Urinary bladder (tissue), 4 donors: ENCODE measurements around the gene ALOXE3. TPM values are rescaled to one million over a fixed set of nuclear protein-coding genes. Genes with fewer than 3 reads are reported as not detected.
"Not testable (repeated sequence)": the region's sequence is repeated elsewhere in the genome, so short reads cannot be mapped to it uniquely, and the experiment has no call there.

Experiments used
- DNase-seq: peaks from one replicate; pipeline ENCODE4 v3.0.0-alpha.2; 2015; ENCODE audit errors: extremely low spot score
- H3K27ac ChIP-seq: one replicate; pipeline ENCODE4 v1.5.1; 2013; ENCODE audit warnings: low read depth, mild to moderate bottlenecking, moderate library complexity
- H3K36me3 ChIP-seq: one replicate; pipeline ENCODE4 v1.6.1; 2013; ENCODE audit warnings: mild to moderate bottlenecking, moderate library complexity; ENCODE audit not compliant: insufficient read depth
- H3K4me1 ChIP-seq: one replicate; pipeline ENCODE4 v1.6.1; 2013; ENCODE audit warnings: mild to moderate bottlenecking, moderate library complexity; ENCODE audit not compliant: insufficient read depth
- H3K4me3 ChIP-seq: one replicate; pipeline ENCODE4 v1.5.1; 2013; ENCODE audit warnings: low read depth, low read length
- WGBS: extraction: QIAGEN DNeasy Blood & Tissue Kit; methylation state at CpG from one replicate; pipeline ENCODE4 v1.1.7; 2013; 5-methylcytosine and 5-hydroxymethylcytosine counted together
- polyA plus RNA-seq: library from polyadenylated mRNA; stranded (reverse); fragments of 200-250 nt; gene quantifications from one replicate; pipeline ENCODE4 v1.2.3, GENCODE V29; 2013
- total RNA-seq: library from RNA; depleted of rRNA; stranded (reverse); fragments of >200 nt; gene quantifications from one replicate; pipeline ENCODE4 v1.2.3, GENCODE V29; 2014
- donor health status: healthy with polysubstance abuse.
- donor health status: healthy.

The ALOXE3 gene
- total and polyA plus RNA-seq, 2 donors: not detected

DNA sequence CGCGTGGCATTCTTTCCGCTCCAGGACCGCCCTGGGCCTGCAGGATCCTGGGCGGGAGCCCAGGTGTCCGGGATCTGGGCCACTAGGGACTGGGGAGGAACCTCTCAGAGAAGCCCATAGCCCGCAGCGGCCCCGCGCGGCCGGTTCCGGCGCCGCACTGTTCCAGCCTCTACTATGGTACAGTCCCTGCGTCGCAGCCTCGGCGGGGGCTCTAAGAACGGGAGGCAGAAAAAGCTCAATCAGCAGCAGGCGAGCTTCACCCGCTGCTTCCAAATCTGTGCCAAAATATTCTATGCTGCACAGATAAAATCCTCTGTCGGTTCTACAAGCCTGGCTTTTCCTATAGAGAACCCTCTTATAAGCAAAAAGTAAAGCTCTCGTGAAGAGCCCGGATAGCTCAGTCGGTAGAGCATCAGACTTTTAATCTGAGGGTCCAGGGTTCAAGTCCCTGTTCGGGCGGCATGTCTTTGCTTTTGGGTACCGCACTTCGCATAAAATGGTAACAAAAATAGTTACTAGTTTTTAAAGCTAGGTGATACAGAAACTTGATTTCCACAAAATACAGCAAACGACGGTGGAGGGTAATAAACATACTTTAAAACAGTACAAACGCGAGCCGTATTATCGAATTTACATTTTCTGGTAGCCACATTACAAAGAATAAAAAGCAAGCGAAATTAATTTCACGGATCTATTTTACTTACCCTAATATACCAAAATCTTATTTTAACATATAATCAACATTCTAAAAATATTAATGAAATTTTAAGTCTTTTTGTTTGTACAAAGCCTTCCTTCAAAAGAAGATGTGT lies 661 bp upstream of the ALOXE3 start:
- no peaks in the 10 kb centered on the region for H3K36me3 ChIP-seq
- peak overlapping the region; percentile 42 for H3K4me3 ChIP-seq
- DNase-seq: peak; percentile 89
- no peaks in the 10 kb centered on the region for H3K4me1 ChIP-seq
- under 1% methylated on average over 38 of the region's 38 CpGs for WGBS
- peak overlapping the region; percentile 70 for H3K27ac ChIP-seq

DNA sequence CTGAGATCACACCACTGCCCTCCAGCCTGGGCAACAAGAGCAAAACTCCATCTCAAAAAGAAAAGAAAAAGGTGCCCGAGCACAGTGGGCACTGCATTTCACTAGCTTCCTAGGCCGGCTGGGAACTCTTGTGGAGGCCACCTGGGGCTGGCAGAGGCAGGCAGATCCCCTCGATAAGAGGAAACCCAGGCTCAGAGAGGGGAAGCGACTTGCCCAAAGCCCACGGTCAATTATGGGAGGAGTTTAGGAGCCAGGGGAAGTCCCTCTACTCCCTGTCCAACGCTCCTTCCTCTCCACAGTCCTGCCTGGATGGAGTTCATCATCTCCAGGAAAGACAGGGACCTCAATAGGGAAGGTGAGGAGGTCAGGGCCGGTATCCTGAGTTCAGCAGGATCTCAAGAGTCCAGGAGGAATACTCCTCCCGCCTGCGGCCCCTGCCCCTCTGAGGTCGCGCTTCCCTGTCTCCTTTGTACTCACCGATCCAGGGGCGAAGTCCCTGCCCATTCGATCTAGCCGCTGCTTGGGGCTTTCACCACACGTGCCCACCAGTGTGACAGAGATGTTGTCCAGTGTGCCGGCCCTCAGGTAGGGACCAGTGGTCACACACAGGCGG lies 841 bp downstream of the ALOXE3 start:
- H3K4me1 ChIP-seq: no peaks in the 10 kb centered on the region
- no peak for DNase-seq
- H3K4me3 ChIP-seq: no peak overlapping the region
- no peaks in the 10 kb centered on the region for H3K36me3 ChIP-seq
- no peak overlapping the region for H3K27ac ChIP-seq
- WGBS: 8% methylated on average over 18 of the region's 18 CpGs

DNA sequence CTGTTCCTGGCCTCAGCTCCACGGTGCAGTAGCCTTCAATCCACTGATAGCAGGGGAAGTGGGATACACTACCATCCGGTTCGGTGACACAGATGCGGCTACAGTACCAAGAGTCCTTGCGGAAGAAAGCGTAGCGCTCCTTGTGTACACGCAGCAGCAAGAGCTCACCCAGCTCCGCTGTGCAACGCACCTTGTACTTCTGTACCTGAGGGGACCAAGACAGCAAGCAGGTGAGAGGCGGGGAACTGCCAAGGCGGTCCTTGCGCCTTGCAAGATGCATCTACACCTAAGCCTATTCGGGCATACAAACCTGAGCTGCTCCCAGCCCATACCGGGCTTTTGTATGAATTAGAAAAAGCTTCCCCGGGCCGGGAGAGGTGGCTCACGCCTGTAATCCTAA lies 1.5 kb downstream of the ALOXE3 start:
- no peak for DNase-seq
- no peak overlapping the region for H3K4me3 ChIP-seq
- H3K36me3 ChIP-seq: no peaks in the 10 kb centered on the region
- no peaks in the 10 kb centered on the region for H3K4me1 ChIP-seq
- H3K27ac ChIP-seq: no peak overlapping the region
- 53% methylated on average over 18 of the region's 18 CpGs for WGBS

DNA sequence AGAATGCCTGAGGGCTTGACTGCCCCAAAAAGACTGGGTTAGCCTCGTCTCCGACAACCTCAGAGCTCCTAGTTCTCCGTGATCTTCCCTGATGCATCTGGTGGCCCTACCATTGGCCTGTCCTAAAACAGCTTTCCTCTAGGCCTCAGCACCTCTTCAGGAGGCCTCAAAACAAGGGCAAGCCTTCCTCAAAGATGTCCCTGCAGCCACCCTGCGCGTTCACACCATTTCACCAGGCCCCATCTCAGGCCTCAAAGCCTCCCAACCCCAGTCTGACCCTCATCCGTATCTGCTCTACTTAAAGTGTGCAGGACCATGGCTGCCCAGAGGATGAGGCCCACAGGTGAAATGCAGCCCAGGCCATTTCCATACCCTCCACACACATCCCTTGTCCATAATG lies 7.4 kb downstream of the ALOXE3 start:
- no peak for DNase-seq
- no peaks in the 10 kb centered on the region for H3K4me1 ChIP-seq
- H3K4me3 ChIP-seq: no peak overlapping the region
- 94% methylated on average over 6 of the region's 6 CpGs for WGBS
- H3K27ac ChIP-seq: no peak overlapping the region
- no peaks in the 10 kb centered on the region for H3K36me3 ChIP-seq

DNA sequence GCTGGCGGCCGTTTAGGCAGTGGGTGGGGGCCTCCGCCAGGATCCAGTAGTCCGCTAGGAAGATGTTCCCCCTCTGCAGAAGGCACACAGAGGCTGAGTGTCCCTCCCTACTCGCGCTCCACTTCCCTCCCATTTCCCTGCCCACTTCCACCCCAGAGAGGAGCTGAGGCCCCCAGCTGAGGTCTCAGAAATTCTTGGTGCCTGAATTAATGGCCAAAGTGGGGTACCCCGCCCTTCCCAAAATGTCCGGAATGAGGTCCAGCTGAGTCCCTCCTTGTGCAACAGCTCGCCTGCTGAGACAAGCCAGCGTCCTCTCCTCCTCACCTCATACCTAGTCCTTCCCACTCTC lies 7.9 kb downstream of the ALOXE3 start:
- Histone ChIP-seq H3K4me1 (no peaks in the 10 kb centered on the region), H3K27ac (no peak overlapping the region), H3K36me3 (no peaks in the 10 kb centered on the region), H3K4me3 (no peak overlapping the region)
- 23% methylated on average over 10 of the region's 10 CpGs for WGBS
- no peak for DNase-seq

DNA sequence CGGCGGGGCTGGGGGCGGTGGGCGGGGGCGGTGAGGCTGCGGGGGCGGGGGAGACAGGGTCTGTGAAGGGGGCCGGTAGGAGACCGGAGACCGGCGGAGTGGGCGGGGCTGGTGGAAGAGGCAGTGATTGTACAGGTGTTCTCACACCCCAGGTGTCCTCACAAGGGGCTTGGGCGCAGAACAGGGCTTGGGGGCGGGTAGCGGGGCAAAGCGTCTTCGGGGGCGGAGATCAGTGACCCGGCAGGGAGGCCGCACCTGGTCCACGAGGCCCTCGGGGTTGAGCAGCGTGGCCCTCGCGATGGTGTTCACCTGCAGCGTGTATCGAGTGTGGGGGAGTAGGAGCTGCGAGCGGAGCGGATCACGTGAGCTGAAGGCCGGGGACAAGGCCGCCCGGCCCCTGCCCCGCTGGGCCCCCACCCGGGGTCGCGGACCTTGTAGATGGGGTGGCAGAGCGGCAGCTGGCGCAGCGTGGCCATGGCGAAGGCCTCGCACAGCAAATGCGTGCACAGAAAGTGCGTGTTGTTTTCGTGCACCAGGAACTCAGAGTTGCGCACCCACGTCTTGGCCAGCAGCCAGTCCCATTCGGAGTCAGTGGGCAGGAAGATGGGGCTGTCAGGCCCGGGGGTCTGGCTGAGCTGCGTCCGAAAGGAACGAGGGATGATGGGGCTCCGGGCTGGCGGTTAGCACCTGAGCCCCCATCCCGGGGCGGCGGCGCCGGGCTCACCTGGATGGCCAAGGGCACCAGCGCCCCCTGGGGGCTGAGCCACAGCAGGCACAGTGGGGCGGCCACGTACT lies 8.5 kb downstream of the ALOXE3 start:
- no peak overlapping the region for H3K4me3 ChIP-seq
- no peaks in the 10 kb centered on the region for H3K36me3 ChIP-seq
- 10% methylated on average over 63 of the region's 63 CpGs for WGBS
- DNase-seq: no peak
- H3K4me1 ChIP-seq: no peaks in the 10 kb centered on the region
- H3K27ac ChIP-seq: no peak overlapping the region

DNA sequence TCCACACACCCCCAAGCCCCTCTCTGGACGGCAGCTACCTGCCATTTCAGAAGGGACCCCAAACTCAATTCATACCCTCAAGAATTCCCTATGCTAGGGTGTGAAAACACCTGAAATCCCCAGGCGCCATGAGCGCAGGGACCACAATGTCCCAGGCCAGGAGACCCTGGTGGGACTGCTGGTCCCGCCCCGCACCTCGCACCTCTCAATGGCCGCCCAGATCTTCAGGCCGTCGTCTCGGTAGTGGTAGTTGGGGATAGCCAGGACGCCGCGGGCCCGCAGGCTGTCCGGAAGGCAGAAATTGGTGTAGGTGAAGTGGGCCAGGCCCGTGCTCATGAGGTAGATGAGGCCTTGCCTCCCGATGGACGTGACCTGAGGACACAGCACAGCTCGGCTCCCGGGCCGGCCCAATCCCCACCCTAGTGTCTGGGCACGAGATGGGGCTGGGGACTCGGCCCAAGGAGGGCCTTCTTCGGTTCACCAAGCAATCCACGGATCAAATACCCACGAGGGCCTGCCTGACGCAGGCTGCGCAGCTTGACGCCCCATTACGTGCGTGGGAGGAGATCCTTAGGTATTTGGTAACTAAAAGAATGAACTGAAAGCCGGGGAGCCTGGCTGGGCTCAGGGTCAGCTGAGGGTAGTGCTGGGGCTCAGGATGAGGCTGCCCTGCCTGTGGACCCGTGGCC lies 9.2 kb downstream of the ALOXE3 start:
- Histone ChIP-seq H3K4me3 (no peak overlapping the region), H3K27ac (no peak overlapping the region), H3K4me1 (no peaks in the 10 kb centered on the region), H3K36me3 (no peaks in the 10 kb centered on the region)
- 79% methylated on average over 33 of the region's 33 CpGs for WGBS
- DNase-seq: no peak

DNA sequence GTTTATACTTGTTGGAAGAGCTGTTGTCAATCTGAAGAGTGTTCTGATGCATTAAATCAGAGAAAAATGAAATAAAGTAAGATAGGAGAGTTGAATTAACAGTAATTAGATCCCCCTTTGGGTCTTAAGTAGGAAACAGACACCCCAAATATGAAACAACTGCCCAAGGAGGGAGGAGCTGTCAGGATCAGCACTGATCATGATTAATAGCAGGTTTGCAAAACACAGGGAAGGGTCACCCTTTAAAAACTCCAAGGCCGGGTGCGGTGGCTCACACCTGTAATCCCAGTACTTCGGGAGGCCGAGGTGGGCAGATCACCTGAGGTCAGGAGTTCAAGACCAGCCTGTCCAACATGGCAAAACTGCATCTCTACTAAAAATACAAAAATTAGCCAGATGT lies 11.3 kb downstream of the ALOXE3 start:
- not testable (repeated sequence) for H3K4me1 ChIP-seq, H3K36me3 ChIP-seq, H3K27ac ChIP-seq, H3K4me3 ChIP-seq, DNase-seq
- WGBS: 78% methylated on average over 4 of the region's 4 CpGs

DNA sequence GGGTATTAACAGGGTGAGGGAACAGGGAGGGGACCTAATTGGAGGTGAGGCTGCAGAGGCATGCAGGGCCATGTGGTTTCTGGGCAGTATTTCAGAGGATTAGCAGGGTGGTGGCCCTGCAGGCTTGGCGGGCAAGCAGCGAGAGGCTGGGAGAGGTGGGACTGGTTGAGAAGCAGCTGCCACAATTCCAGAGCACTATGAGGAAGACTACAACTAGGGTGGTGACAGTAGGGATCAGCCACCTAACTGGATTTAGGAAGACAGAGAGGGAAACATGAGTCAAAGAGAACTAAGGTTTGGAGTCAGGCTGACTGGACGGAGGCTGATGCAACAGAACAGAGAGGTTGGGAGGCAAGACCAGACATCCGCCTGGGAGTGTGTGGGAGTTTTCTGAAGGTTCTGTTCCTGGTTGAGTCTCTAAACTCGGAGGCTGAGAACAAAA lies 12.3 kb downstream of the ALOXE3 start:
- no peak overlapping the region for H3K4me3 ChIP-seq
- no peak for DNase-seq
- 62% methylated on average over 5 of the region's 5 CpGs for WGBS
- H3K36me3 ChIP-seq: no peaks in the 10 kb centered on the region
- H3K4me1 ChIP-seq: no peaks in the 10 kb centered on the region
- H3K27ac ChIP-seq: no peak overlapping the region

DNA sequence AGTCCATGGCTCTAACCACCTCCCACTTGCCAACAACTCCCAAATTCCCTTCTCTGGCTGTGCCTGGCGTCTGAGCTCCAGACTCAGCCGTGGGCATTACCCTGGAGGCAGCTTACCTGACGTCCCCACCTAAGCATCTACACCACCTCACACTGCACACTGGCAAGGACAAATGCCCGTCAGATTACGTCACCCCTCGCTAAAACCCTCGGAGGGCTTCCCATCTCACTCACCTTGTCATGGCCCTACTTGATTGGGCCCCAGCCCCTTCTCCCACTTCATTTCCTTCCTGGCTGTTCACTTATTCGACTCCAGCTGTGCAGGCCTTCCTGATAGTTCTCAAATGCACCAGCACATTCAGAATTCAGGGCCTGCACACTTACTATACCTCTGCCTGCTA lies 13.4 kb downstream of the ALOXE3 start:
- Histone ChIP-seq H3K27ac (no peak overlapping the region), H3K36me3 (no peaks in the 10 kb centered on the region), H3K4me3 (no peak overlapping the region), H3K4me1 (no peaks in the 10 kb centered on the region)
- WGBS: 68% methylated on average over 8 of the region's 8 CpGs
- no peak for DNase-seq

DNA sequence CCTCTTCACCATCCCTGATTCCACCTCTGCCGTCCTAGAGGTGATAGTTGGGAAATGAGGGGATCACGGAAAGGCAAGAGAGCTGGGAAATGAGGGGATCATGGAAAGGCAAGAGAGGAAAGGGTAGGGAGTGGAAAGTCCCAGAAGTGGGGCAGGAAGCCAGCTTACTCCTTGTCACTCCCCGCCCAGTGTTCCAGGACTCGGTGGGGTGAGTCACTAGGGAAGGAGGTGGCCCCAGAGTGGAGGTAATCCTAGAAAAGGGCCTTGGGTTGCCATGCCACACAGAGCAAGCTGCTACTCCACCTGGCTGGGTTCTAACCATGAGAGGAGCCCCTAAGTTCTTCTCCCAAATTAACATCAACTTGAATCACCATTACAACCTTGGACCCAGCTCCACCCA lies 14.8 kb downstream of the ALOXE3 start:
- 84% methylated on average over 4 of the region's 4 CpGs for WGBS
- no peak overlapping the region for H3K4me3 ChIP-seq
- no peak overlapping the region for H3K27ac ChIP-seq
- DNase-seq: no peak
- H3K36me3 ChIP-seq: no peaks in the 10 kb centered on the region
- H3K4me1 ChIP-seq: no peaks in the 10 kb centered on the region

DNA sequence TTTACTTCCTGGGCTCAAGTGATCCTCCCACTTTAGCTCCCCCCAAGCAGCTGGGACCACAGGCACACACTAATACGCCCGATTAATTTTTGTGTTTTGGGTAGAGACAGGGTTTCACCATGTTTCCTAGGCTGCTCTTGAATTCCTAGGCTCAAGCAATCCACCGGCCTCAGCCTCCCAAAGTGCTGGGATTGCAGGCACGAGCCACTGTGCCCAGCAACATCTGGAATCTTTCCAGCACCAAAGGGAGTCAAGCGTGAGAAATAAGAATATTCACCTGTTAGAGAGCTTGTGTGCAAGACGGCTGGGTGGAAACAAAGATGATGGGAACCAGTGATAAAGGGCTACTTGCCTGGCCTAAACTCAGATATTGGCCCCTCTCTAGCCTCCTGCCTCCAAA lies 16.6 kb downstream of the ALOXE3 start:
- H3K36me3 ChIP-seq: no peaks in the 10 kb centered on the region
- 75% methylated on average over 6 of the region's 6 CpGs for WGBS

DNA sequence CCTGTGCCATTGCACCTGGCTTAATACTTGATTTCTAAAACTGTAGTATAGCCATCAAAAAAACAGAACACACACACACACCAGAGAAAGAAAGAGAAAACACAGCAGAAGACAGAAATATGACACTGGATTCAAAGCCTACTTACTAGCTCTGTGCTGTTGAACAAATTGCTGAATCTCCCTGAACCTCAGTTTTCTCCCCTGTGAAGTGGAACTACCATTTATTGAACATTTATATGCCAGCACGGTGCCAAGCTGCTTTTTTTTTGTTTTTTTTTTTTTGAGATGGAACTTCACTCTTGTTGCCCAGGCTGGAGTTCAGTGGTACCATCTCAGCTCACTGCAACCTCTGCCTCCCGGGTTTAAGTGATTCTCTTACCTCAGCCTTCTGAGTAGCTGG lies 17.6 kb downstream of the ALOXE3 start:
- no peak for DNase-seq
- no peaks in the 10 kb centered on the region for H3K36me3 ChIP-seq
- no peak overlapping the region for H3K4me3 ChIP-seq
- WGBS: 85% methylated on average over 2 of the region's 2 CpGs
- H3K27ac ChIP-seq: no peak overlapping the region
- H3K4me1 ChIP-seq: no peaks in the 10 kb centered on the region

More for the DNA sequence above, 16.6 kb downstream of the ALOXE3 start:
- DNase-seq: no peak
- H3K27ac ChIP-seq: no peak overlapping the region
- no peak overlapping the region for H3K4me3 ChIP-seq
- H3K4me1 ChIP-seq: no peaks in the 10 kb centered on the region
